Parathyroid adenoma (tissue), 2 donors: ENCODE data around the gene PLOD1.

Experiments used
- H2AFZ ChIP-seq: fragments of 300-600 bp; sonication (generic); one replicate; pipeline ENCODE4 v1.7.0; 2017; ENCODE audit warnings: antibody characterized with exemption, mild to moderate bottlenecking
- H3K27ac ChIP-seq: fragments of 300-600 bp; sonication (generic); one replicate; pipeline ENCODE4 v1.7.0; 2017
- H3K27me3 ChIP-seq: fragments of 300-600 bp; sonication (generic); one replicate; pipeline ENCODE4 v1.7.0; 2017; ENCODE audit warnings: low read length; ENCODE audit not compliant: control insufficient read depth, insufficient read depth
- H3K36me3 ChIP-seq: fragments of 300-600 bp; sonication (generic); one replicate; pipeline ENCODE4 v1.7.0; 2017; ENCODE audit warnings: low read length; ENCODE audit not compliant: control insufficient read depth, insufficient read depth
- H3K4me1 ChIP-seq: fragments of 300-600 bp; sonication (generic); one replicate; pipeline ENCODE4 v1.7.0; 2017; ENCODE audit warnings: control low read depth
- H3K4me2 ChIP-seq: fragments of 300-600 bp; sonication (generic); one replicate; pipeline ENCODE4 v1.7.0; 2017; ENCODE audit warnings: low read length
- H3K4me3 ChIP-seq: fragments of 300-600 bp; sonication (generic); one replicate; pipeline ENCODE4 v1.7.0; 2017; ENCODE audit warnings: low read depth, low read length
- H3K79me2 ChIP-seq: fragments of 300-600 bp; sonication (generic); one replicate; pipeline ENCODE4 v1.7.0; 2017; ENCODE audit warnings: control low read depth
- H3K9ac ChIP-seq: fragments of 300-600 bp; sonication (generic); one replicate; pipeline ENCODE4 v1.7.0; 2017; ENCODE audit warnings: mild to moderate bottlenecking
- H3K9me3 ChIP-seq: fragments of 300-600 bp; sonication (generic); one replicate; pipeline ENCODE4 v1.7.0; 2017; ENCODE audit warnings: low read length; ENCODE audit not compliant: control insufficient read depth
- CTCF ChIP-seq: fragments of 300-600 bp; sonication (generic); IDR thresholded peaks from one replicate; pipeline ENCODE4 v1.7.0; 2017; ENCODE audit warnings: antibody characterized with exemption, mild to moderate bottlenecking
- donor health status: primary hyperparathyroidism.

The PLOD1 gene

GRCh38 chr1:12010746-12011570 lies 76.4 kb downstream of the PLOD1 start:
- Histone ChIP-seq H3K4me1 (peaks cover 13% of the 10 kb centered on the region), H2AFZ (no peak overlapping the region), H3K27ac (no peak overlapping the region), H3K27me3 (no peaks in the 10 kb centered on the region), H3K36me3 (no peaks in the 10 kb centered on the region), H3K79me2 (no peaks in the 10 kb centered on the region), H3K4me3 (no peak overlapping the region), H3K9me3 (no peaks in the 10 kb centered on the region), H3K4me2 (no peak overlapping the region), H3K9ac (no peak overlapping the region)
- no peak for TF ChIP-seq CTCF

DNA sequence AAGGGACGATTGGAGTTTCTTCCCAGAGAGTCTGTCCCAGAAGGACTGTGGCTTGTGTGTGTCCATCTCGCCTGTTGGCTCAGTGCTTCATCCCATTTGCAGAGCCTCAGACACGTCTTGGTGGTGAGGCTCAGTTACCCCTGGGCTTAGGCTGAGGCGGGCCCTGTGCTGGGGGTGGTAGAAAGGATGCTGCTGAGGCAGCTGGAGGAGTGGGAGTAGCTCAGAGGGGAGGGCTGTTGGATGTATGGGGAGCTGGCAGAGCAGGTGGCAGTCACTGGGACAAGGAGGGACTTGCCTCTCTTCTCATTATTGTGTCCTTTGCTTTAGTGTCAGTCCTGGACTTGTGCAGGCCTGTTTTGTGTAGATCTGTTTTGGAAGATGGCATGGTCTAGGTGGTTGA lies 77.5 kb downstream of the PLOD1 start:
- Histone ChIP-seq H3K4me3 (no peak overlapping the region), H3K27ac (peak overlapping the region; percentile 78), H3K4me2 (no peak overlapping the region), H3K36me3 (no peaks in the 10 kb centered on the region), H3K79me2 (no peaks in the 10 kb centered on the region), H3K9me3 (no peaks in the 10 kb centered on the region), H3K4me1 (peaks cover 13% of the 10 kb centered on the region), H3K9ac (no peak overlapping the region), H2AFZ (no peak overlapping the region), H3K27me3 (no peaks in the 10 kb centered on the region)
- TF ChIP-seq CTCF, result no peak

DNA sequence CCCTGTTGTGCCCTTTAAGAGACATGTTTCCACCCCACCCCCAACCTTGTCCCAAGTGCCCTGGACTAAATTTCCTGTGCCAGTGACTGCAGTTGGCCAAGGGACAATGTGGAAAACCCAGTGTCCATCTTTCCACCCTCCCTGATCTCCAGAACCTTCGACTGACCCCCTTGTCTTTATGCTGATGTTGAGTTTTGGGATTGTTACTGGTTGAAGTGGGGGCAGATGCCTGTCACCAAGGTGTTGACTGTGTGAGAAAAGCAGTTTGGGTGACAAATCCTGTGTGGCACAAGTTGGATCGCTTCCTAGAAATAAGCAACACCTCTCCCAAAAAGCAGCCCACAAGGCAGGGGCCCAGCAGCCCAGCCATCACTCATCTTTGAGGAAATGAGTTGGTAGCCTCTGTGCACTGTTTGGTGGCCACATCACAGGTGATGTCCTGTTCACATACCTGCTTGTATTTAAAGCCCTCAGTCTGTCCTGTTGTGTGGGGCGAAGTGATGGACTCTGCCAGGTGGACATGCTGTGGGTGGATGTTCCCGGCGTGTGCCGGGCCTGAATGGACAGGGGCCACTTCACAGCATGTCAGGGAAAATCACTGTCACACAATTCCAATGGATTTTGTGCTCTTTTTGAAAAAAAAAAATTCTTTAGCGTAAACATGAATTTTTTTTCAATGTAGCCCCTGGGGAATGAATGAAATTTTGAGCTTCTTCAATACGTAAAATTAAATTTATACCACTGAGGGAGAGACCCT lies 78.2 kb downstream of the PLOD1 start:
- Histone ChIP-seq H3K27ac (peak overlapping the region; percentile 78), H2AFZ (no peak overlapping the region), H3K9ac (no peak overlapping the region), H3K36me3 (no peaks in the 10 kb centered on the region), H3K4me3 (no peak overlapping the region), H3K27me3 (no peaks in the 10 kb centered on the region), H3K9me3 (no peaks in the 10 kb centered on the region), H3K79me2 (no peaks in the 10 kb centered on the region), H3K4me1 (peaks cover 13% of the 10 kb centered on the region), H3K4me2 (peak overlapping the region; percentile 41)
- TF ChIP-seq CTCF, result no peak

DNA sequence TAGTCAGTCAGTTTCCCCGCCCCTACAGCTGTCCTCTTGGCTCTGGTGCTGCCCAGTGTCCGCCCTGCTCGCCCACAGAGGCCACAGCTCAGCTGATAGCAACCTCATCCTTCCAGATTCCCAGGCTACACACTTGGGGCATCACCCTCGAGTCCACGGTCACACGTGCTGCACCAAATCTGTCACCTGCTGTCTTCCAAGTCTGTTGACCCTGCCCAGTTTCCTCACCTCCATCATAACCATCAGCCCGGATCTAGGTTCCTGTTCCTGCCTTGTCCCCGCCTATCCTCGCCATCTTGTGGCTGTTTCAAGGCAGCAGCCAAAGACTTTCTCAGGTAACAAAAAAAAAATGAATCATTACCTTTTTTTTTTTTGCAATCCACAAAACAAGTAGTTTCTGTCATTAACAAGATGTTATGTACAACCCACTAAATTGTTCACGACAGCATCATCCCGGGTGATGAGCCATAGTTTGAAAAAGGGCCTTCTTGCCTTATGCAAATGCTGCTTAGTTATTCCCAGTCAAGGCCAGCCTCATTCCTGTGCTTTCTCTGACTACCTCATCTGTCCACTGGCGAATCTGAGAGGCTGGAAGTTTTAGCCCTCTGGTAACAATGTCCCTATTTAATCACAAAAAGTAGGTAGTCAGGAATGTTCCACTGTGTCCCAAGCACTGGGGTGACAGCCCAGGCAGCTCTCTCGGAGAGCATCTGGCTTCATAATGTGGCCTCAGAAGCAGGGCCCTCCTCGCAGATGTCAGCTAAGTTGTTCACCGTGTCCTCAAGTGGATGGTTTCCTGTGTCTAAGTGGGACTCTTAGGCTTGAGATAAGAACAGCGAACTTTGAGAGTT lies 79.8 kb downstream of the PLOD1 start:
- TF ChIP-seq CTCF, result no peak
- Histone ChIP-seq H3K27ac (peak overlapping the region; percentile 78), H3K4me3 (peak overlapping the region; percentile 29), H3K4me1 (peaks cover 13% of the 10 kb centered on the region), H3K79me2 (no peaks in the 10 kb centered on the region), H3K4me2 (peak overlapping the region; percentile 28), H3K27me3 (no peaks in the 10 kb centered on the region), H3K9me3 (no peaks in the 10 kb centered on the region), H3K36me3 (no peaks in the 10 kb centered on the region), H3K9ac (no peak overlapping the region), H2AFZ (no peak overlapping the region)
